B cell (primary cell): Measurements from ENCODE around the gene MEGF11. TPM values are rescaled to one million over a fixed set of nuclear protein-coding genes. Genes with fewer than 3 reads are reported as not detected.

ENCODE experiments used
- ATAC-seq: fragments of 200-7000 bp; cut with Tn5 transposase; one replicate; pipeline ENCODE4 v1.10.0; 2021; ENCODE audit warnings: low read depth, mild to moderate bottlenecking, moderate number of reproducible peaks, moderate library complexity
- CTCF ChIA-PET: fragments of 350-600 bp; sonication (Branson Sonifier 250); formaldehyde crosslinking; loops from one replicate; lab custom pipeline; 2021; ENCODE audit warnings: antibody characterized with exemption, inconsistent platforms; lab: Charles Lee
- POLR2A ChIA-PET: fragments of 350-600 bp; sonication (Branson Sonifier 250); formaldehyde crosslinking; loops from one replicate; lab custom pipeline; 2021; ENCODE audit warnings: antibody characterized with exemption; lab: Charles Lee
- DNase-seq: peaks from one replicate; pipeline ENCODE4 v3.0.0; 2013
- H2AFZ ChIP-seq: 2 replicates; pipeline ENCODE4 v1.6.1; 2012; ENCODE audit warnings: mild to moderate bottlenecking, low read depth, low read length; ENCODE audit not compliant: insufficient read depth, poor library complexity, severe bottlenecking
- H3K27ac ChIP-seq, 2 donors: 1 replicate in 1 of 2; 2 replicates in 1 of 2; pipeline ENCODE4 v1.5.1; 2012 to 2013; ENCODE audit warnings: low read length in 2 of 2, mild to moderate bottlenecking in 2 of 2, moderate library complexity in 1 of 2
- H3K27me3 ChIP-seq, 4 experiments: fragments of 200-600 bp in 1 of 4; sonication (generic) in 1 of 4; replicated peaks in 1 of 4; 1 replicate in 2 of 4; 2 replicates in 2 of 4; pipeline versions ENCODE4 v1.6.1 to v1.7.0; 2013 to 2016; ENCODE audit warnings: low read length in 3 of 4, mild to moderate bottlenecking in 2 of 4, mixed read lengths in 1 of 4, moderate library complexity in 1 of 4; ENCODE audit not compliant: insufficient read depth in 4 of 4, control insufficient read depth in 3 of 4; ENCODE audit errors: control extremely low read depth in 1 of 4
- H3K36me3 ChIP-seq, 2 experiments: replicated peaks in 1 of 2; 1 replicate in 1 of 2; 2 replicates in 1 of 2; pipeline versions ENCODE4 v1.6.1 to v1.7.1; 2013; ENCODE audit warnings: low read length in 1 of 2; ENCODE audit not compliant: insufficient read depth in 2 of 2, control insufficient read depth in 1 of 2; ENCODE audit errors: control extremely low read depth in 1 of 2, extremely low read depth in 1 of 2
- H3K4me1 ChIP-seq, 2 donors: fragments of 200-600 bp in 1 of 2; sonication (generic) in 1 of 2; 1 replicate in 1 of 2; 2 replicates in 1 of 2; pipeline versions ENCODE4 v1.5.1 to v1.6.1; 2013 to 2017; ENCODE audit warnings: low read length in 2 of 2; ENCODE audit not compliant: control insufficient read depth in 2 of 2, insufficient read depth in 2 of 2
- H3K4me2 ChIP-seq: replicated peaks from 2 replicates; pipeline ENCODE3; 2012; ENCODE audit warnings: mild to moderate bottlenecking, low read depth, low read length; ENCODE audit not compliant: poor library complexity, severe bottlenecking
- H3K4me3 ChIP-seq, 5 experiments: fragments of 200-600 bp in 1 of 5; sonication (generic) in 1 of 5; 1 replicate in 3 of 5; 2 replicates in 2 of 5; pipeline versions ENCODE4 v1.5.1 to v1.7.0; 2011 to 2016; ENCODE audit warnings: low read length in 4 of 5, mild to moderate bottlenecking in 4 of 5, low read depth in 2 of 5, control low read depth in 1 of 5, moderate library complexity in 1 of 5; ENCODE audit not compliant: insufficient read depth in 1 of 5; ENCODE audit errors: control extremely low read depth in 1 of 5, extremely low read depth in 1 of 5
- H3K79me2 ChIP-seq: fragments of 200-600 bp; sonication (generic); one replicate; pipeline ENCODE4 v1.6.0; 2016; ENCODE audit warnings: low read length; ENCODE audit not compliant: control insufficient read depth, insufficient read depth
- H3K9ac ChIP-seq: fragments of 200-600 bp; sonication (generic); 2 replicates; pipeline ENCODE4 v1.6.1; 2017; ENCODE audit warnings: mild to moderate bottlenecking, low read length, moderate library complexity
- H3K9me3 ChIP-seq, 3 donors: one replicate each; pipeline versions ENCODE4 v1.6.1 to v1.7.1; 2013; ENCODE audit warnings: low read length in 2 of 3; ENCODE audit not compliant: control insufficient read depth in 2 of 3, insufficient read depth in 1 of 3; ENCODE audit errors: control extremely low read depth in 1 of 3
- H4K20me1 ChIP-seq: 2 replicates; pipeline ENCODE4 v1.6.0; 2012; ENCODE audit warnings: mild to moderate bottlenecking, low read length; ENCODE audit not compliant: insufficient read depth, control insufficient read depth, poor library complexity, severe bottlenecking
- H3K27ac Mint-ChIP-seq: one replicate; pipeline ENCODE4 v1.8.0; 2021; ENCODE audit warnings: mixed read lengths
- H3K27me3 Mint-ChIP-seq: one replicate; pipeline ENCODE4 v1.8.0; 2021; ENCODE audit warnings: mixed read lengths
- H3K4me1 Mint-ChIP-seq: one replicate; pipeline ENCODE4 v1.8.0; 2021; ENCODE audit warnings: mixed read lengths
- H3K4me3 Mint-ChIP-seq: one replicate; pipeline ENCODE4 v1.8.0; 2021; ENCODE audit warnings: mixed read lengths
- H3K9me3 Mint-ChIP-seq: one replicate; pipeline ENCODE4 v1.8.0; 2022; ENCODE audit warnings: mixed read lengths; ENCODE audit not compliant: insufficient read depth
- CTCF ChIP-seq: fragments of 200-600 bp; IDR thresholded peaks from one replicate; pipeline ENCODE4 v1.8.0; 2022; ENCODE audit warnings: antibody characterized with exemption, mild to moderate bottlenecking
- EZH2 ChIP-seq: IDR thresholded peaks from 2 replicates; pipeline ENCODE4 v1.6.1; 2012; ENCODE audit warnings: borderline replicate concordance, low read depth, mild to moderate bottlenecking, moderate library complexity, low read length; ENCODE audit not compliant: insufficient read depth, poor library complexity, severe bottlenecking
- WGBS: methylation state at CpG from one replicate; pipeline ENCODE4 v1.1.5; 2013; ENCODE audit warnings: missing lambda C conversion rate; ENCODE audit not compliant: insufficient coverage; 5-methylcytosine and 5-hydroxymethylcytosine counted together
- intact Hi-C: fragments of 100-400 bp; cut with micrococcal nuclease; formaldehyde crosslinking; loops from one replicate; pipeline ENCODE4 v1.10.0; 2022
- polyA plus RNA-seq: library from polyadenylated mRNA; depleted of rRNA; stranded (reverse); fragments of >200 nt; gene quantifications from 2 replicates; pipeline ENCODE4 v1.2.3, GENCODE V29; 2012
- total RNA-seq, 2 donors: library from RNA; stranded (reverse); fragments of 120-200 nt in 1 of 2; gene quantifications; 1 replicate in 1 of 2; 2 replicates in 1 of 2; pipeline versions ENCODE4 v1.2.3 to v1.2.4, GENCODE V29; 2013 to 2022

The MEGF11 gene
- total and polyA plus RNA-seq, 2 donors (not counting 1 experiment from before 2014, with no cell fraction given) = 0.04 to 0.34 TPM

- TF ChIP-seq CTCF (no peak), EZH2 (no peak)
- Histone ChIP-seq H3K27me3 (peaks cover 0 to 7% (median 0%) of the 10 kb centered on the region in 4 experiments), H3K27ac (no peak overlapping the region), H4K20me1 (no peaks in the 10 kb centered on the region), H3K9ac (no peak overlapping the region), H3K4me3 (no peak overlapping the region), H3K4me2 (no peak overlapping the region), H3K4me1 (no peaks in the 10 kb centered on the region), H2AFZ (no peak overlapping the region), H3K9me3 (peaks cover 0 to 5% (median 0%) of the 10 kb centered on the region in 3 donors), H3K79me2 (no peaks in the 10 kb centered on the region), H3K36me3 (no peaks in the 10 kb centered on the region)
- POLR2A ChIA-PET = no interaction called here
- H3K9me3 Mint-ChIP-seq = no peaks in the 10 kb centered on the region
- H3K4me1 Mint-ChIP-seq = no peaks in the 10 kb centered on the region
- intact Hi-C loops = no loop called here
- H3K4me3 Mint-ChIP-seq = no peak overlapping the region
- ATAC-seq (no peak), DNase-seq (no peak)
- 98% methylated on average over 3 of the region's 3 CpGs for WGBS
- CTCF ChIA-PET = no interaction called here
- peaks cover 13% of the 10 kb centered on the region for H3K27me3 Mint-ChIP-seq
- no peak overlapping the region for H3K27ac Mint-ChIP-seq
Measured at GRCh38 chr15:66232267-66232625, 21.3 kb downstream of the MEGF11 start.

- no peak overlapping the region for H3K4me3 Mint-ChIP-seq
- H3K27me3 ChIP-seq = peaks cover 0 to 7% (median 0%) of the 10 kb centered on the region in 4 experiments
- ATAC-seq (no peak), DNase-seq (no peak)
- H4K20me1 ChIP-seq = no peaks in the 10 kb centered on the region
- no peak overlapping the region for H3K4me3 ChIP-seq
- peaks cover 0 to 5% (median 0%) of the 10 kb centered on the region in 3 donors for H3K9me3 ChIP-seq
- H3K4me2 ChIP-seq = no peak overlapping the region
- H3K4me1 ChIP-seq = no peaks in the 10 kb centered on the region
- no peak overlapping the region for H3K27ac Mint-ChIP-seq
- H3K36me3 ChIP-seq = no peaks in the 10 kb centered on the region
- H3K79me2 ChIP-seq = no peaks in the 10 kb centered on the region
- CTCF ChIA-PET = no interaction called here
- H3K27me3 Mint-ChIP-seq = peaks cover 7% of the 10 kb centered on the region
- no peak overlapping the region for H3K9ac ChIP-seq
- intact Hi-C loops = no loop called here
- H3K9me3 Mint-ChIP-seq = no peaks in the 10 kb centered on the region
- 76% methylated on average over 6 of the region's 8 CpGs for WGBS
- TF ChIP-seq EZH2 (no peak), CTCF (no peak)
- no peak overlapping the region for H3K27ac ChIP-seq
- POLR2A ChIA-PET = no interaction called here
- H2AFZ ChIP-seq = no peak overlapping the region
- H3K4me1 Mint-ChIP-seq = no peaks in the 10 kb centered on the region
Measured at GRCh38 chr15:66231394-66232266, 21.9 kb downstream of the MEGF11 start.
